Loucy (cell line): ENCODE data around the gene PNMA8B.

ENCODE experiments used
- H2AFZ ChIP-seq: fragments of 200-600 bp; sonication (generic); 2 replicates; pipeline ENCODE4 v1.6.0; 2016; ENCODE audit warnings: antibody characterized with exemption, mild to moderate bottlenecking, low read length, moderate library complexity
- H3F3A ChIP-seq: fragments of 200-600 bp; 2 replicates; pipeline ENCODE4 v1.6.0; 2016; ENCODE audit warnings: antibody characterized with exemption, low read depth, mild to moderate bottlenecking
- H3K27me3 ChIP-seq: fragments of 200-600 bp; sonication (generic); 2 replicates; pipeline ENCODE4 v1.6.1; 2014; ENCODE audit warnings: low read length, mild to moderate bottlenecking; ENCODE audit not compliant: insufficient read depth, poor library complexity, severe bottlenecking
- H3K36me3 ChIP-seq: fragments of 200-600 bp; sonication (generic); 2 replicates; pipeline ENCODE4 v1.6.1; 2016; ENCODE audit warnings: low read length; ENCODE audit not compliant: insufficient read depth
- H3K4me1 ChIP-seq: fragments of 200-600 bp; sonication (generic); 2 replicates; pipeline ENCODE4 v1.5.1; 2014; ENCODE audit warnings: low read length, mild to moderate bottlenecking; ENCODE audit not compliant: insufficient read depth, poor library complexity, severe bottlenecking
- H3K4me2 ChIP-seq: fragments of 200-600 bp; sonication (generic); 2 replicates; pipeline ENCODE4 v1.6.0; 2014; ENCODE audit warnings: antibody characterized with exemption, low read length, low read depth, mild to moderate bottlenecking; ENCODE audit not compliant: poor library complexity, severe bottlenecking
- H3K4me3 ChIP-seq: fragments of 200-600 bp; sonication (generic); 2 replicates; pipeline ENCODE4 v1.5.1; 2014; ENCODE audit warnings: low read length, mild to moderate bottlenecking, mixed read lengths; ENCODE audit not compliant: poor library complexity, severe bottlenecking
- H3K79me2 ChIP-seq: fragments of 200-600 bp; sonication (generic); 2 replicates; pipeline ENCODE4 v1.6.1; 2014; ENCODE audit warnings: low read length; ENCODE audit not compliant: insufficient read depth
- H3K9ac ChIP-seq: fragments of 200-600 bp; sonication (generic); 2 replicates; pipeline ENCODE4 v1.6.0; 2014; ENCODE audit warnings: mild to moderate bottlenecking, low read depth, low read length, moderate library complexity; ENCODE audit not compliant: poor library complexity, severe bottlenecking
- H3K9me2 ChIP-seq: fragments of 200-600 bp; sonication (generic); replicated peaks from 2 replicates; pipeline ENCODE4 v1.6.1; 2016; ENCODE audit warnings: low read depth, low read length, mixed read lengths
- H3K9me3 ChIP-seq: fragments of 200-600 bp; sonication (generic); 2 replicates; pipeline ENCODE4 v1.6.1; 2014; ENCODE audit warnings: mild to moderate bottlenecking, antibody characterized with exemption, low read length, low read depth; ENCODE audit not compliant: insufficient read depth
- H4K20me1 ChIP-seq: fragments of 200-600 bp; sonication (generic); 2 replicates; pipeline ENCODE4 v1.6.0; 2014; ENCODE audit warnings: antibody characterized with exemption, low read length, mild to moderate bottlenecking; ENCODE audit not compliant: insufficient read depth, poor library complexity, severe bottlenecking
- EZH2phosphoT487 ChIP-seq: fragments of 200-600 bp; IDR thresholded peaks from 2 replicates; pipeline ENCODE4 v1.6.1; 2018; ENCODE audit warnings: antibody characterized with exemption, mild to moderate bottlenecking, moderate library complexity, borderline replicate concordance
- TF ChIP-seq, protein P1 (sequence below): fragments of 200-600 bp; sonication (generic); conservative IDR thresholded peaks from 2 replicates; pipeline ENCODE4 v1.5.1; 2014; ENCODE audit warnings: mild to moderate bottlenecking, antibody characterized with exemption, low read length

PNMA8B gene

GRCh38 chr19:46463516-46463915, 32.2 kb downstream of the PNMA8B start:
- Histone ChIP-seq H3K9me2 (no peaks in the 10 kb centered on the region), H4K20me1 (no peaks in the 10 kb centered on the region), H3K27me3 (no peaks in the 10 kb centered on the region), H2AFZ (no peak overlapping the region), H3K79me2 (no peaks in the 10 kb centered on the region), H3K36me3 (no peaks in the 10 kb centered on the region), H3F3A (no peaks in the 10 kb centered on the region), H3K9me3 (no peaks in the 10 kb centered on the region), H3K4me2 (no peak overlapping the region), H3K4me3 (no peak overlapping the region), H3K4me1 (no peaks in the 10 kb centered on the region), H3K9ac (no peak overlapping the region)
- TF ChIP-seq EZH2phosphoT487, result no peak
- TF ChIP-seq, protein P1, sequence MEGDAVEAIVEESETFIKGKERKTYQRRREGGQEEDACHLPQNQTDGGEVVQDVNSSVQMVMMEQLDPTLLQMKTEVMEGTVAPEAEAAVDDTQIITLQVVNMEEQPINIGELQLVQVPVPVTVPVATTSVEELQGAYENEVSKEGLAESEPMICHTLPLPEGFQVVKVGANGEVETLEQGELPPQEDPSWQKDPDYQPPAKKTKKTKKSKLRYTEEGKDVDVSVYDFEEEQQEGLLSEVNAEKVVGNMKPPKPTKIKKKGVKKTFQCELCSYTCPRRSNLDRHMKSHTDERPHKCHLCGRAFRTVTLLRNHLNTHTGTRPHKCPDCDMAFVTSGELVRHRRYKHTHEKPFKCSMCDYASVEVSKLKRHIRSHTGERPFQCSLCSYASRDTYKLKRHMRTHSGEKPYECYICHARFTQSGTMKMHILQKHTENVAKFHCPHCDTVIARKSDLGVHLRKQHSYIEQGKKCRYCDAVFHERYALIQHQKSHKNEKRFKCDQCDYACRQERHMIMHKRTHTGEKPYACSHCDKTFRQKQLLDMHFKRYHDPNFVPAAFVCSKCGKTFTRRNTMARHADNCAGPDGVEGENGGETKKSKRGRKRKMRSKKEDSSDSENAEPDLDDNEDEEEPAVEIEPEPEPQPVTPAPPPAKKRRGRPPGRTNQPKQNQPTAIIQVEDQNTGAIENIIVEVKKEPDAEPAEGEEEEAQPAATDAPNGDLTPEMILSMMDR, result no peak

DNA sequence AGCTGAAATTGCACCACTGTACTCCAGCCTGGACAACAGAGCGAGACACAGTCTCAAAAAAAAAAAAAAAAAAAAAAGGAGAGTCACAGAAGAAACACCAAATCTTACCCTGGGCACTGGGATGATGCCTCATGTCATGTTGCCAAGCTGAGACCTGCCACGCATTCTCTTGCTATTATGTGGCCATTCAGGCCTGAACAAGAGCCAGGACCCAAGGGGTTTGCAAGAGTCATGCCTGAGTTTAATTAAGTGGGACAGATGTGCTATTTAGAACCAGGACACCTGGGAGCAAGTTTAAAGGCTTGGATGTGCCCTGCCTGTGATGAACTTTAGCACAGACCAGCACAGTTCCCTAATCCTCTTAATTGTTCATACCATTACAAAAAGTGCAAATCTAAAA, 34.1 kb downstream of the PNMA8B start:
- H3K79me2 ChIP-seq, result no peaks in the 10 kb centered on the region
- H3K9me3 ChIP-seq, result no peaks in the 10 kb centered on the region
- no peaks in the 10 kb centered on the region for H3K9me2 ChIP-seq
- no peak overlapping the region for H3K4me3 ChIP-seq
- no peak for TF ChIP-seq EZH2phosphoT487
- TF ChIP-seq, protein P1, result no peak
- no peak overlapping the region for H3K9ac ChIP-seq
- no peaks in the 10 kb centered on the region for H3F3A ChIP-seq
- no peak overlapping the region for H2AFZ ChIP-seq
- no peaks in the 10 kb centered on the region for H3K27me3 ChIP-seq
- no peaks in the 10 kb centered on the region for H3K4me1 ChIP-seq
- no peak overlapping the region for H3K4me2 ChIP-seq
- H4K20me1 ChIP-seq, result no peaks in the 10 kb centered on the region
- no peaks in the 10 kb centered on the region for H3K36me3 ChIP-seq

DNA sequence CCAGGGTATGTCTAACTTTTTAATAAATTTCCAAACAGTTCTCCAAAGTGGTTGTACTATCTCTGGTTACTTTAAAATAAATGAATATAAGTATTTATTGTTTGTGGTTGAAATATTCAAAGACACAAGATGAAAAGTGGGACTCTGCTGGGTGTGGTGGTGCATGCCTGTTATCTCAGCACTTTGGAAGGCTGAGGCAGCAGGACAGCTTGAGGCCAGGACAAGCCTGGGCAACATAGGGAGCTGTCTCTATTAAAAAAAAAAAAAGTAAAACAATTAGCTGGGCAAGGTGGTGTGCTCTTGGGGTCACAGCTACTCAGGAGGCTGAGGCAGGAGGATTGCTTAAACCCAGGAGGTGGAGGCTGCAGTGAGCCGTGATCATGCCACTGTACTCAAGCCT, 34.7 kb downstream of the PNMA8B start:
- H3K36me3 ChIP-seq, result no peaks in the 10 kb centered on the region
- H3K4me1 ChIP-seq, result no peaks in the 10 kb centered on the region
- H3K9ac ChIP-seq, result no peak overlapping the region
- H3K27me3 ChIP-seq, result no peaks in the 10 kb centered on the region
- no peak overlapping the region for H3K4me3 ChIP-seq
- no peaks in the 10 kb centered on the region for H3K79me2 ChIP-seq
- H3K4me2 ChIP-seq, result no peak overlapping the region
- TF ChIP-seq, protein P1, result no peak
- TF ChIP-seq EZH2phosphoT487, result no peak
- H3F3A ChIP-seq, result no peaks in the 10 kb centered on the region
- H3K9me2 ChIP-seq, result no peaks in the 10 kb centered on the region
- no peaks in the 10 kb centered on the region for H4K20me1 ChIP-seq
- no peak overlapping the region for H2AFZ ChIP-seq
- no peaks in the 10 kb centered on the region for H3K9me3 ChIP-seq
